ENCODE results near the gene ASTE1.

ASTE1 gene

DNA sequence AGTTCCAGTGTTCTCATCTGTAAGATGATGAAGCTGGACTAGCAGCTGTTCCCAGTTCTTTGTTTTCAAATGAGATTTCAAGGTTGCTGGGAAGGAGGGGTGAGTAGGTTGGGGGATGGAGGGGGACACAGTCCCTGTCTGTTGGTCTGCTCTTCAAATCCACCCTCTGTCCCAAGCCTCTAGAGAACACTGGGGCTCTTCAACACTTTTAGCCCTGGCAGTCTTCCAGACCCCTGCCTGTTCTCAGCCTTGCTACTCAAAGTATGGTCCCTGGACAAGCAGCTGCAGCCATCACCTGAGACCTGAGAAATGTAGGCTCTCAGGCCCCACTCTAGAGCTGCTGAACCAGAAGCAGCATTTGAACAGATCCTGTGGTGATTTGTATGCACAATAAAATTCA lies 41.4 kb upstream of the ASTE1 start (continued):
- TF ChIP-seq WT1 (tag by site-specific recombination; IDR thresholded peaks at IDR 0.05) = no peak
- TF ChIP-seq ZNF501 (tag by site-specific recombination; IDR thresholded peaks at IDR 0.05) = no peak

DNA sequence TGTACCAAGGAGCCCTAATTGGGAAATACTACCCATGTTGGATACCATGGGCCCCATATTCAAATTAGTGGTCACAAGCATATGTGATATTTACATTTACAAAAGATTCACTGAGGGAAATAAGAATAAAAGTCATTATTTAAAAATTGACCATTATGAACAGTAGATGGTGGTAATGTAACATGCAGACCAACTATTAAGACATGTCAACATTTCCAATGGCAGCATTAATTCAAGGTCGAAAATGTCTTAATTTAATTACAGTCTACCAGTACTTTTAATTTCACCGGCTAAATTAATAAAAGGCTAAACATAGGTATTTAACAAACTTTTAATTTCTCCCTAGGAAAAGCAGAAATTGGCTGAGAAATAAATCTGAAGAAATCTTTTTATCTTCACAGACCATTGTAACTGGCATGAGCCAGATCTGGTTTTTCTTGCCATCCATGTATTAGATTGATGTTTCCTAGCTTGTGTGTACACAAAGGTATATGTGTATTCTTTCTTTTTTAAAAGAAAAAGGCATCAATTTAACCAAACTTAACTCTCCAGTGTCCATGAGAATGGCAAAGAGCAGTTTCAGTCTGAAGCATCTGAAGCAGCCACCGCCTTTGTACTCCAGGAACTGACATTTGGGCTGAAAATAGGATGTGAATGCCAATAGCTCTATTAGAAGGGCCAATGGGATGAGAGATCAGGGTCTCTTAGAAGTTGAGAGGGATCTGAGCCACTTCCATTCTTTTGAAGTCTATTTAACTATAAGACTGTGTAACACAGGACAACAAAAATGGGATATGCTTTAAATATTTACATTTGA lies 26.6 kb upstream of the ASTE1 start:
- H3K36me3 ChIP-seq (ENCODE audit: control insufficient read depth in 2 of 2, insufficient read depth in 1 of 2, low read length in 2 of 2) = no peaks in the 10 kb centered on the region
- ChIA-PET POLR2A (no interaction called here), CTCF (no interaction called here)
- no peaks in the 10 kb centered on the region for H3K9me3 ChIP-seq (ENCODE audit: control insufficient read depth, insufficient read depth, low read depth, low read length)
- no peak overlapping the region for H3K4me3 ChIP-seq (ENCODE audit: low read depth, low read length)
- no peaks in the 10 kb centered on the region for H3K4me1 ChIP-seq (ENCODE audit: control insufficient read depth, insufficient read depth, low read length)
- no peak overlapping the region for H3K27ac ChIP-seq (ENCODE audit: extremely low read depth, low read depth, low read length)
- no peak for TF ChIP-seq OVOL3 (tag by site-specific recombination; IDR thresholded peaks at IDR 0.05)
- TF ChIP-seq ZNF654 (tag by site-specific recombination; IDR thresholded peaks at IDR 0.05; ENCODE audit: low read depth) = peak; percentile 39
- no peak for TF ChIP-seq GLI2 (tag by site-specific recombination; IDR thresholded peaks at IDR 0.05; ENCODE audit: borderline replicate concordance, low read depth)

DNA sequence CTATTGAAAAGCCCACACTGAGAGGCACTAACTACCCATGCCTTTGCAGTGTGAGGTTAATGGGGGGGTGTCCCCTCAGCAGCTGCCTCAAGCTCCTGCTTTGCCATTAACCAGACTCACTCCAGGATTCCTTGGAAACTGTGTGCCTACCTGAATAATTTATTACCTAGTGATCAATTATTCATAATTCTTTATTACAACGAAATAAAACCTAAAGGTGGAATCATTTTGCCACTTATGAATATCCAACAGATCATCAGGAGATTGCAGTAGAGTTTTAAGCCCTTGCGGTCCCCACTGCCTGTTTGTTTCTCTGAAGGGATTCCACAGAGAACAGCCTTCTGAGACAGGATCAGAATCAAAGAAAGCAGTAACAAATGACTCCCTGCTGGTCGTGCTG lies 23.4 kb upstream of the ASTE1 start:
- no peaks in the 10 kb centered on the region for H3K4me1 ChIP-seq (ENCODE audit: control insufficient read depth, insufficient read depth, low read length)
- no peaks in the 10 kb centered on the region for H3K9me3 ChIP-seq (ENCODE audit: control insufficient read depth, insufficient read depth, low read depth, low read length)
- no peak overlapping the region for H3K27ac ChIP-seq (ENCODE audit: extremely low read depth, low read depth, low read length)
- H3K36me3 ChIP-seq (ENCODE audit: control insufficient read depth in 2 of 2, insufficient read depth in 1 of 2, low read length in 2 of 2) = no peaks in the 10 kb centered on the region
- POLR2A ChIA-PET = no interaction called here
- no peak overlapping the region for H3K4me3 ChIP-seq (ENCODE audit: low read depth, low read length)
- CTCF ChIA-PET = no interaction called here
- TF ChIP-seq ZNF747 (tag by site-specific recombination; IDR thresholded peaks at IDR 0.05) = no peak
- TF ChIP-seq ZNF837 (tag by site-specific recombination; IDR thresholded peaks at IDR 0.05) = no peak
- TF ChIP-seq, protein P1, sequence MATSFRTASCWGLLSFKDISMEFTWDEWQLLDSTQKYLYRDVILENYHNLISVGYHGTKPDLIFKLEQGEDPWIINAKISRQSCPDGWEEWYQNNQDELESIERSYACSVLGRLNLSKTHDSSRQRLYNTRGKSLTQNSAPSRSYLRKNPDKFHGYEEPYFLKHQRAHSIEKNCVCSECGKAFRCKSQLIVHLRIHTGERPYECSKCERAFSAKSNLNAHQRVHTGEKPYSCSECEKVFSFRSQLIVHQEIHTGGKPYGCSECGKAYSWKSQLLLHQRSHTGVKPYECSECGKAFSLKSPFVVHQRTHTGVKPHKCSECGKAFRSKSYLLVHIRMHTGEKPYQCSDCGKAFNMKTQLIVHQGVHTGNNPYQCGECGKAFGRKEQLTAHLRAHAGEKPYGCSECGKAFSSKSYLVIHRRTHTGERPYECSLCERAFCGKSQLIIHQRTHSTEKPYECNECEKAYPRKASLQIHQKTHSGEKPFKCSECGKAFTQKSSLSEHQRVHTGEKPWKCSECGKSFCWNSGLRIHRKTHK (tag by site-specific recombination; IDR thresholded peaks at IDR 0.05) = no peak
- TF ChIP-seq ZNF133 (tag by site-specific recombination; IDR thresholded peaks at IDR 0.05) = no peak
- TF ChIP-seq, protein P2, sequence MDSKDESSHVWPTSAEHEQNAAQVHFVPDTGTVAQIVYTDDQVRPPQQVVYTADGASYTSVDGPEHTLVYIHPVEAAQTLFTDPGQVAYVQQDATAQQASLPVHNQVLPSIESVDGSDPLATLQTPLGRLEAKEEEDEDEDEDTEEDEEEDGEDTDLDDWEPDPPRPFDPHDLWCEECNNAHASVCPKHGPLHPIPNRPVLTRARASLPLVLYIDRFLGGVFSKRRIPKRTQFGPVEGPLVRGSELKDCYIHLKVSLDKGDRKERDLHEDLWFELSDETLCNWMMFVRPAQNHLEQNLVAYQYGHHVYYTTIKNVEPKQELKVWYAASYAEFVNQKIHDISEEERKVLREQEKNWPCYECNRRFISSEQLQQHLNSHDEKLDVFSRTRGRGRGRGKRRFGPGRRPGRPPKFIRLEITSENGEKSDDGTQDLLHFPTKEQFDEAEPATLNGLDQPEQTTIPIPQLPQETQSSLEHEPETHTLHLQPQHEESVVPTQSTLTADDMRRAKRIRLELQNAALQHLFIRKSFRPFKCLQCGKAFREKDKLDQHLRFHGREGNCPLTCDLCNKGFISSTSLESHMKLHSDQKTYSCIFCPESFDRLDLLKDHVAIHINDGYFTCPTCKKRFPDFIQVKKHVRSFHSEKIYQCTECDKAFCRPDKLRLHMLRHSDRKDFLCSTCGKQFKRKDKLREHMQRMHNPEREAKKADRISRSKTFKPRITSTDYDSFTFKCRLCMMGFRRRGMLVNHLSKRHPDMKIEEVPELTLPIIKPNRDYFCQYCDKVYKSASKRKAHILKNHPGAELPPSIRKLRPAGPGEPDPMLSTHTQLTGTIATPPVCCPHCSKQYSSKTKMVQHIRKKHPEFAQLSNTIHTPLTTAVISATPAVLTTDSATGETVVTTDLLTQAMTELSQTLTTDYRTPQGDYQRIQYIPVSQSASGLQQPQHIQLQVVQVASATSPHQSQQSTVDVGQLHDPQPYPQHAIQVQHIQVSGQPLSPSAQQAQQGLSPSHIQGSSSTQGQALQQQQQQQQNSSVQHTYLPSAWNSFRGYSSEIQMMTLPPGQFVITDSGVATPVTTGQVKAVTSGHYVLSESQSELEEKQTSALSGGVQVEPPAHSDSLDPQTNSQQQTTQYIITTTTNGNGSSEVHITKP (tag by site-specific recombination; IDR thresholded peaks at IDR 0.05) = no peak
- no peak for TF ChIP-seq ZNF266 (tag by site-specific recombination; IDR thresholded peaks at IDR 0.05; ENCODE audit: low read depth)
- TF ChIP-seq, protein P3, sequence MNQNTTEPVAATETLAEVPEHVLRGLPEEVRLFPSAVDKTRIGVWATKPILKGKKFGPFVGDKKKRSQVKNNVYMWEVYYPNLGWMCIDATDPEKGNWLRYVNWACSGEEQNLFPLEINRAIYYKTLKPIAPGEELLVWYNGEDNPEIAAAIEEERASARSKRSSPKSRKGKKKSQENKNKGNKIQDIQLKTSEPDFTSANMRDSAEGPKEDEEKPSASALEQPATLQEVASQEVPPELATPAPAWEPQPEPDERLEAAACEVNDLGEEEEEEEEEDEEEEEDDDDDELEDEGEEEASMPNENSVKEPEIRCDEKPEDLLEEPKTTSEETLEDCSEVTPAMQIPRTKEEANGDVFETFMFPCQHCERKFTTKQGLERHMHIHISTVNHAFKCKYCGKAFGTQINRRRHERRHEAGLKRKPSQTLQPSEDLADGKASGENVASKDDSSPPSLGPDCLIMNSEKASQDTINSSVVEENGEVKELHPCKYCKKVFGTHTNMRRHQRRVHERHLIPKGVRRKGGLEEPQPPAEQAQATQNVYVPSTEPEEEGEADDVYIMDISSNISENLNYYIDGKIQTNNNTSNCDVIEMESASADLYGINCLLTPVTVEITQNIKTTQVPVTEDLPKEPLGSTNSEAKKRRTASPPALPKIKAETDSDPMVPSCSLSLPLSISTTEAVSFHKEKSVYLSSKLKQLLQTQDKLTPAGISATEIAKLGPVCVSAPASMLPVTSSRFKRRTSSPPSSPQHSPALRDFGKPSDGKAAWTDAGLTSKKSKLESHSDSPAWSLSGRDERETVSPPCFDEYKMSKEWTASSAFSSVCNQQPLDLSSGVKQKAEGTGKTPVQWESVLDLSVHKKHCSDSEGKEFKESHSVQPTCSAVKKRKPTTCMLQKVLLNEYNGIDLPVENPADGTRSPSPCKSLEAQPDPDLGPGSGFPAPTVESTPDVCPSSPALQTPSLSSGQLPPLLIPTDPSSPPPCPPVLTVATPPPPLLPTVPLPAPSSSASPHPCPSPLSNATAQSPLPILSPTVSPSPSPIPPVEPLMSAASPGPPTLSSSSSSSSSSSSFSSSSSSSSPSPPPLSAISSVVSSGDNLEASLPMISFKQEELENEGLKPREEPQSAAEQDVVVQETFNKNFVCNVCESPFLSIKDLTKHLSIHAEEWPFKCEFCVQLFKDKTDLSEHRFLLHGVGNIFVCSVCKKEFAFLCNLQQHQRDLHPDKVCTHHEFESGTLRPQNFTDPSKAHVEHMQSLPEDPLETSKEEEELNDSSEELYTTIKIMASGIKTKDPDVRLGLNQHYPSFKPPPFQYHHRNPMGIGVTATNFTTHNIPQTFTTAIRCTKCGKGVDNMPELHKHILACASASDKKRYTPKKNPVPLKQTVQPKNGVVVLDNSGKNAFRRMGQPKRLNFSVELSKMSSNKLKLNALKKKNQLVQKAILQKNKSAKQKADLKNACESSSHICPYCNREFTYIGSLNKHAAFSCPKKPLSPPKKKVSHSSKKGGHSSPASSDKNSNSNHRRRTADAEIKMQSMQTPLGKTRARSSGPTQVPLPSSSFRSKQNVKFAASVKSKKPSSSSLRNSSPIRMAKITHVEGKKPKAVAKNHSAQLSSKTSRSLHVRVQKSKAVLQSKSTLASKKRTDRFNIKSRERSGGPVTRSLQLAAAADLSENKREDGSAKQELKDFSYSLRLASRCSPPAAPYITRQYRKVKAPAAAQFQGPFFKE (tag by site-specific recombination; IDR thresholded peaks at IDR 0.05; ENCODE audit: borderline replicate concordance) = no peak
- TF ChIP-seq, protein P4, sequence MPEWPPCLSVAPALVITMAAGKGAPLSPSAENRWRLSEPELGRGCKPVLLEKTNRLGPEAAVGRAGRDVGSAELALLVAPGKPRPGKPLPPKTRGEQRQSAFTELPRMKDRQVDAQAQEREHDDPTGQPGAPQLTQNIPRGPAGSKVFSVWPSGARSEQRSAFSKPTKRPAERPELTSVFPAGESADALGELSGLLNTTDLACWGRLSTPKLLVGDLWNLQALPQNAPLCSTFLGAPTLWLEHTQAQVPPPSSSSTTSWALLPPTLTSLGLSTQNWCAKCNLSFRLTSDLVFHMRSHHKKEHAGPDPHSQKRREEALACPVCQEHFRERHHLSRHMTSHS (tag by site-specific recombination; IDR thresholded peaks at IDR 0.05) = no peak
- TF ChIP-seq, protein P5, sequence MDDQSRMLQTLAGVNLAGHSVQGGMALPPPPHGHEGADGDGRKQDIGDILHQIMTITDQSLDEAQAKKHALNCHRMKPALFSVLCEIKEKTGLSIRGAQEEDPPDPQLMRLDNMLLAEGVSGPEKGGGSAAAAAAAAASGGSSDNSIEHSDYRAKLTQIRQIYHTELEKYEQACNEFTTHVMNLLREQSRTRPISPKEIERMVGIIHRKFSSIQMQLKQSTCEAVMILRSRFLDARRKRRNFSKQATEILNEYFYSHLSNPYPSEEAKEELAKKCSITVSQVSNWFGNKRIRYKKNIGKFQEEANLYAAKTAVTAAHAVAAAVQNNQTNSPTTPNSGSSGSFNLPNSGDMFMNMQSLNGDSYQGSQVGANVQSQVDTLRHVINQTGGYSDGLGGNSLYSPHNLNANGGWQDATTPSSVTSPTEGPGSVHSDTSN (CRISPR knock-in tag; IDR thresholded peaks at IDR 0.05) = no peak
- TF ChIP-seq ZNF670 (tag by site-specific recombination; IDR thresholded peaks at IDR 0.05; ENCODE audit: low read depth) = no peak
- no peak for TF ChIP-seq OVOL3 (tag by site-specific recombination; IDR thresholded peaks at IDR 0.05)
- no peak for TF ChIP-seq HOXD13 (CRISPR knock-in tag; IDR thresholded peaks at IDR 0.05; ENCODE audit: borderline replicate concordance)
- TF ChIP-seq FEZF1 (tag by site-specific recombination; IDR thresholded peaks at IDR 0.05) = no peak
- no peak for TF ChIP-seq YY2 (tag by site-specific recombination; IDR thresholded peaks at IDR 0.05)
- no peak for TF ChIP-seq ZNF274 (IDR thresholded peaks at IDR 0.05; ENCODE audit: low read length)
- TF ChIP-seq ZNF274 (tag by site-specific recombination; IDR thresholded peaks at IDR 0.05; ENCODE audit: borderline replicate concordance) = no peak
